H9 (cell line): ENCODE data around the gene SNX5. TPM values are rescaled to one million over a fixed set of nuclear protein-coding genes. Genes with fewer than 3 reads are reported as not detected.

Experiments
- DNase-seq: peaks from one replicate; pipeline ENCODE4 v3.0.0-alpha.2; 2017
- H2AFZ ChIP-seq: one replicate; pipeline ENCODE4 v1.6.1; 2013; ENCODE audit warnings: mild to moderate bottlenecking, low read length, control low read depth, moderate library complexity
- H2AK5ac ChIP-seq: 2 replicates; pipeline ENCODE4 v1.6.1; 2013; ENCODE audit warnings: low read length, control low read depth, mixed read lengths; ENCODE audit not compliant: insufficient read length
- H2BK120ac ChIP-seq: one replicate; pipeline ENCODE4 v1.6.1; 2013; ENCODE audit warnings: low read depth, mild to moderate bottlenecking, low read length, control low read depth, inconsistent platforms; ENCODE audit not compliant: poor library complexity, severe bottlenecking
- H2BK12ac ChIP-seq: 2 replicates; pipeline ENCODE4 v1.6.1; 2013; ENCODE audit warnings: low read length, control low read depth, mixed read lengths, low read depth; ENCODE audit not compliant: insufficient read length
- H2BK15ac ChIP-seq: 2 replicates; pipeline ENCODE4 v1.6.1; 2013; ENCODE audit warnings: low read depth, low read length, control low read depth
- H2BK20ac ChIP-seq: one replicate; pipeline ENCODE4 v1.6.1; 2013; ENCODE audit warnings: low read depth, mild to moderate bottlenecking, low read length, control low read depth, inconsistent platforms; ENCODE audit not compliant: poor library complexity, severe bottlenecking
- H2BK5ac ChIP-seq: 2 replicates; pipeline ENCODE4 v1.6.1; 2013; ENCODE audit warnings: low read length, control low read depth, mixed read lengths; ENCODE audit not compliant: insufficient read length
- H3K14ac ChIP-seq: 2 replicates; pipeline ENCODE4 v1.6.1; 2013; ENCODE audit warnings: low read length, control low read depth; ENCODE audit not compliant: insufficient read depth
- H3K18ac ChIP-seq: 2 replicates; pipeline ENCODE4 v1.6.1; 2013; ENCODE audit warnings: low read depth, mild to moderate bottlenecking, mixed read lengths, low read length, control low read depth; ENCODE audit not compliant: insufficient read length
- H3K23ac ChIP-seq: 2 replicates; pipeline ENCODE4 v1.6.1; 2013; ENCODE audit warnings: low read length, control low read depth, mixed read lengths, low read depth; ENCODE audit not compliant: insufficient read length
- H3K23me2 ChIP-seq: 2 replicates; pipeline ENCODE4 v1.6.1; 2013; ENCODE audit warnings: low read depth, mild to moderate bottlenecking, mixed read lengths, low read length, control low read depth; ENCODE audit not compliant: insufficient read length, poor library complexity, severe bottlenecking
- H3K27ac ChIP-seq: 2 replicates; pipeline ENCODE4 v1.5.1; 2013; ENCODE audit warnings: low read length, control low read depth, mixed read lengths, low read depth; ENCODE audit not compliant: insufficient read length
- H3K27me3 ChIP-seq: 2 replicates; pipeline ENCODE4 v1.6.1; 2013; ENCODE audit warnings: low read length, control low read depth, inconsistent platforms; ENCODE audit not compliant: insufficient read depth
- H3K4ac ChIP-seq: 2 replicates; pipeline ENCODE4 v1.6.1; 2013; ENCODE audit warnings: low read depth, mild to moderate bottlenecking, control low read depth, inconsistent platforms, low read length, moderate library complexity
- H3K4me1 ChIP-seq: 2 replicates; pipeline ENCODE4 v1.6.1; 2013; ENCODE audit warnings: low read length, control low read depth, inconsistent platforms; ENCODE audit not compliant: insufficient read depth
- H3K4me2 ChIP-seq: 2 replicates; pipeline ENCODE4 v1.6.1; 2013; ENCODE audit warnings: low read length, control low read depth, mixed read lengths; ENCODE audit not compliant: insufficient read length, insufficient read depth
- H3K56ac ChIP-seq: 2 replicates; pipeline ENCODE4 v1.6.1; 2013; ENCODE audit warnings: low read depth, mild to moderate bottlenecking, mixed read lengths, low read length, control low read depth; ENCODE audit not compliant: insufficient read length
- H3K79me1 ChIP-seq: 2 replicates; pipeline ENCODE4 v1.6.1; 2013; ENCODE audit warnings: low read depth, mild to moderate bottlenecking, moderate library complexity, low read length, control low read depth, inconsistent platforms; ENCODE audit not compliant: insufficient read depth, poor library complexity, severe bottlenecking
- H3K79me2 ChIP-seq: 2 replicates; pipeline ENCODE4 v1.6.1; 2013; ENCODE audit warnings: low read length, control low read depth, inconsistent platforms; ENCODE audit not compliant: insufficient read depth
- H3K9ac ChIP-seq: 2 replicates; pipeline ENCODE4 v1.6.1; 2013; ENCODE audit warnings: low read length, control low read depth, mixed read lengths; ENCODE audit not compliant: insufficient read length; ENCODE audit errors: extremely low read depth
- H3K9me3 ChIP-seq: one replicate; pipeline ENCODE4 v1.6.1; 2013; ENCODE audit warnings: low read depth, low read length, inconsistent platforms; ENCODE audit not compliant: control insufficient read depth
- H3T11ph ChIP-seq: one replicate; pipeline ENCODE4 v1.6.1; 2013; ENCODE audit warnings: mild to moderate bottlenecking, low read length, control low read depth, inconsistent platforms
- H4K20me1 ChIP-seq: one replicate; pipeline ENCODE4 v1.6.1; 2013; ENCODE audit not compliant: control insufficient read depth, insufficient read length, insufficient read depth
- H4K5ac ChIP-seq: 2 replicates; pipeline ENCODE4 v1.6.1; 2013; ENCODE audit warnings: low read depth, mild to moderate bottlenecking, mixed read lengths, low read length, control low read depth; ENCODE audit not compliant: insufficient read length
- H4K8ac ChIP-seq: replicated peaks from 2 replicates; pipeline ENCODE4 v1.6.1; 2013; ENCODE audit warnings: low read length, control low read depth, mixed read lengths, low read depth; ENCODE audit not compliant: insufficient read length
- H4K91ac ChIP-seq: 2 replicates; pipeline ENCODE4 v1.6.1; 2013; ENCODE audit warnings: low read depth, mild to moderate bottlenecking, moderate library complexity, mixed read lengths, low read length, control low read depth; ENCODE audit not compliant: insufficient read length
- H3K27ac Mint-ChIP-seq, 3 experiments: 2 replicates in 2 of 3; 3 replicates in 1 of 3; pipeline ENCODE4 v1.8.0; 2020 to 2021; ENCODE audit warnings: mixed read lengths in 3 of 3, mild to moderate bottlenecking in 1 of 3, moderate library complexity in 1 of 3
- H3K27me3 Mint-ChIP-seq: 2 replicates; pipeline ENCODE4 v1.8.0; 2021; ENCODE audit warnings: low read depth, mild to moderate bottlenecking, moderate library complexity, mixed read lengths
- H3K36me3 Mint-ChIP-seq, 3 experiments: 2 replicates in 2 of 3; 3 replicates in 1 of 3; pipeline ENCODE4 v1.8.0; 2020 to 2021; ENCODE audit warnings: low read depth in 3 of 3, mixed read lengths in 3 of 3; ENCODE audit not compliant: insufficient read depth in 1 of 3
- H3K4me1 Mint-ChIP-seq, 2 experiments: 2 replicates each; pipeline ENCODE4 v1.8.0; 2020; ENCODE audit warnings: mixed read lengths in 2 of 2
- H3K4me3 Mint-ChIP-seq, 2 experiments: 2 replicates in 1 of 2; 3 replicates in 1 of 2; pipeline ENCODE4 v1.8.0; 2020 to 2021; ENCODE audit warnings: mild to moderate bottlenecking in 2 of 2, mixed read lengths in 2 of 2, moderate library complexity in 1 of 2
- H3K9me3 Mint-ChIP-seq, 2 experiments: 2 replicates in 1 of 2; 3 replicates in 1 of 2; pipeline ENCODE4 v1.8.0; 2020; ENCODE audit warnings: mild to moderate bottlenecking in 2 of 2, mixed read lengths in 2 of 2, moderate library complexity in 1 of 2
- CTCF ChIP-seq: fragments of 200-600 bp; sonication (generic); conservative IDR thresholded peaks from 3 replicates; pipeline ENCODE4 v1.8.0; 2021; ENCODE audit warnings: antibody characterized with exemption, mild to moderate bottlenecking
- WGBS: extraction: QIAGEN DNeasy Blood & Tissue Kit; methylation state at CpG from one replicate; pipeline ENCODE4 v1.1.7; 2013; ENCODE audit warnings: missing lambda C conversion rate, low lambda C conversion rate, mixed read lengths; ENCODE audit not compliant: insufficient read length; ENCODE audit errors: extremely low coverage; 5-methylcytosine and 5-hydroxymethylcytosine counted together
- total RNA-seq: library from RNA; stranded (reverse); gene quantifications from 2 replicates; pipeline ENCODE4 v1.2.1, GENCODE V29; 2021

Gene SNX5
- total RNA-seq, 1 experiment from 2014 or later, result 194 TPM

DNA sequence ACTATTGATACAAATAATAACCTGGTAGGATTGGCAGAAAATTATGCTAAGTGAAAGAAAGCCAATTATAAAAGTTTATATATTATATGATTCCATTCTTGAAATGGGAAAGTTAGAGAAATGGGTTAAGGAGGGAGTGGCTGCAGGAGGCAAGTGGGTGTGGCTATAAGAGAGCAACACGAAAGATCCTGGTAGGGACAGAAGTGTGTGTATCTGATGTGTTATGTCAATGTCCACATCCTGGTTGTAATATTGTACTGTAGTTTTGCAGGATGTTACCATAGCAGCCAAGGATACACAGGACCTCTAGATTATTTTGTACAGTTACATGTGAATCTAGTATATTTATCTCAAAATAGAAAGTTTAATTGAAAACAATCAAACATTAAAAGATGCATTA lies 46.8 kb downstream of the SNX5 start:
- H3K9me3 Mint-ChIP-seq, result no peaks in the 10 kb centered on the region
- no peak for DNase-seq
- Histone ChIP-seq H2BK120ac (no peak overlapping the region), H3K4me2 (no peak overlapping the region), H3K18ac (no peak overlapping the region), H3K4me1 (no peaks in the 10 kb centered on the region), H4K91ac (no peak overlapping the region), H2BK20ac (no peak overlapping the region), H3K27ac (no peak overlapping the region), H3K23me2 (no peaks in the 10 kb centered on the region), H3K27me3 (no peaks in the 10 kb centered on the region), H4K8ac (no peak overlapping the region), H4K20me1 (no peaks in the 10 kb centered on the region), H2BK12ac (no peak overlapping the region), H3K79me1 (no peaks in the 10 kb centered on the region), H3T11ph (no peak overlapping the region), H3K14ac (no peak overlapping the region), H3K9ac (no peak overlapping the region), H2AK5ac (no peak overlapping the region), H2AFZ (no peak overlapping the region), H3K56ac (no peak overlapping the region), H2BK5ac (no peak overlapping the region), H3K23ac (no peak overlapping the region), H3K9me3 (no peaks in the 10 kb centered on the region), H3K4ac (no peak overlapping the region), H2BK15ac (no peak overlapping the region), H4K5ac (no peak overlapping the region), H3K79me2 (no peaks in the 10 kb centered on the region)
- H3K27me3 Mint-ChIP-seq, result peaks cover 3% of the 10 kb centered on the region
- no CpG with 5 or more reads among the region's 1 CpG for WGBS
- H3K27ac Mint-ChIP-seq, result no peak overlapping the region
- H3K36me3 Mint-ChIP-seq, result no peaks in the 10 kb centered on the region
- no peak for TF ChIP-seq CTCF
- H3K4me3 Mint-ChIP-seq, result no peak overlapping the region
- peaks cover 6 to 7% of the 10 kb centered on the region in 2 experiments for H3K4me1 Mint-ChIP-seq
